Osteoblast (primary cell): ENCODE measurements around the gene SORCS2. TPM values are rescaled to one million over a fixed set of nuclear protein-coding genes. Genes with fewer than 3 reads are reported as not detected.
A peak's percentile ranks its signal among the peaks of the same experiment; 100 is the strongest.

ENCODE experiments used
- DNase-seq: peaks from one replicate; pipeline ENCODE4 v3.0.0; 2011; ENCODE audit warnings: low spot score, mixed read lengths; ENCODE audit not compliant: insufficient read length; ENCODE audit errors: missing footprints
- H2AFZ ChIP-seq: 2 replicates; pipeline ENCODE4 v1.6.0; 2011; ENCODE audit warnings: mild to moderate bottlenecking, low read length
- H3K27ac ChIP-seq: 2 replicates; pipeline ENCODE4 v1.5.1; 2011; ENCODE audit warnings: mild to moderate bottlenecking, low read depth, low read length, moderate library complexity
- H3K27me3 ChIP-seq: 2 replicates; pipeline ENCODE4 v1.6.0; 2012; ENCODE audit warnings: mild to moderate bottlenecking, control low read depth, inconsistent platforms, low read length, moderate library complexity; ENCODE audit not compliant: insufficient read depth
- H3K36me3 ChIP-seq: 2 replicates; pipeline ENCODE4 v1.5.1; 2011; ENCODE audit warnings: mild to moderate bottlenecking, low read length, control low read depth, moderate library complexity; ENCODE audit not compliant: insufficient read depth
- H3K4me1 ChIP-seq: 2 replicates; pipeline ENCODE4 v1.5.1; 2011; ENCODE audit warnings: mild to moderate bottlenecking, low read length, control low read depth, moderate library complexity; ENCODE audit not compliant: insufficient read depth
- H3K4me2 ChIP-seq: 2 replicates; pipeline ENCODE4 v1.6.0; 2011; ENCODE audit warnings: mild to moderate bottlenecking, low read length; ENCODE audit not compliant: insufficient read depth
- H3K4me3 ChIP-seq: fragments of 200-600 bp; sonication (generic); 3 replicates; pipeline ENCODE4 v1.5.1; 2012; ENCODE audit warnings: mild to moderate bottlenecking, low read length, inconsistent platforms; ENCODE audit not compliant: insufficient read depth
- H3K79me2 ChIP-seq: 2 replicates; pipeline ENCODE4 v1.6.0; 2012; ENCODE audit warnings: mild to moderate bottlenecking, low read length, control low read depth, inconsistent platforms; ENCODE audit not compliant: insufficient read depth
- H3K9me3 ChIP-seq: 2 replicates; pipeline ENCODE4 v1.5.1; 2011; ENCODE audit warnings: low read depth, low read length, control low read depth
- H4K20me1 ChIP-seq: 2 replicates; pipeline ENCODE4 v1.6.0; 2012; ENCODE audit warnings: mild to moderate bottlenecking, low read length, control low read depth; ENCODE audit not compliant: insufficient read depth
- CTCF ChIP-seq: IDR thresholded peaks from 2 replicates; pipeline ENCODE4 v1.5.1; 2011; ENCODE audit warnings: mild to moderate bottlenecking, low read depth, low read length, moderate library complexity; ENCODE audit errors: extremely low read depth
- total RNA-seq: library from RNA; depleted of rRNA; stranded (reverse); fragments of >200 nt; gene quantifications from 2 replicates; pipeline ENCODE4 v1.2.3, GENCODE V29; 2012

Gene SORCS2
- total RNA-seq, 1 donor, result 9.0 TPM

DNA sequence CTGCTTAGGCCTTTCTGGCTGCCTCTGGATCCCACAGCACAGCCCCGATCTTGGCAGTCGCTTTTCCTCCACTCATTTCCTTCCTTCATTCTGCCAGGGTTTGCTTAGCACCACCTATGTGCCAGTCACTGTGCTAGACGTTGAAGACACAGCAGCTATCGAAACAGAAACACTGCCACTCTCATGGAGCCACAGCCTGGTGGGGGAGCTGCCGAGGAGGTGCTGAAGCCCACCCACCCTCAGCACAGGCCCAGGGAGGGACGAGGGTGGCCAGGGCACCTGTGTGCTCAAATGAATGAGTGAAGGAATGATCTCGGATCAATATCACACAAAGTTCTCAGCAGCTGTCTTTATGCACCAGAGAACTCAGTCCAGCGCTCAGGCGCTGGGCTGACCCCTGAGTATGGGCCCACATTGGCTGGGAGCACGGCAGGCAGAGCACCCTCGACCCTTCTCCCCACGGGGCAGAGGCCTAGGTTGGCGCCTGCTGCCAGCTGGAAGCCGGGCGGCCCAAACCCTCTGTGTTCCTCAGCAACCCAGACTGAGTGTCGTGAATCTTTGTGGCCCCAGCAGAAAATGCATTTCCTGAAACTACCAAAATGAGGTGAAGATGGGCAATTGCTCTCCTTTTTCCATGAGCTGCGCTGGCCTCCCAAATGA, 108.9 kb downstream of the SORCS2 start:
- Histone ChIP-seq H2AFZ (no peak overlapping the region), H3K9me3 (no peaks in the 10 kb centered on the region)
- TF ChIP-seq CTCF, result no peak

DNA sequence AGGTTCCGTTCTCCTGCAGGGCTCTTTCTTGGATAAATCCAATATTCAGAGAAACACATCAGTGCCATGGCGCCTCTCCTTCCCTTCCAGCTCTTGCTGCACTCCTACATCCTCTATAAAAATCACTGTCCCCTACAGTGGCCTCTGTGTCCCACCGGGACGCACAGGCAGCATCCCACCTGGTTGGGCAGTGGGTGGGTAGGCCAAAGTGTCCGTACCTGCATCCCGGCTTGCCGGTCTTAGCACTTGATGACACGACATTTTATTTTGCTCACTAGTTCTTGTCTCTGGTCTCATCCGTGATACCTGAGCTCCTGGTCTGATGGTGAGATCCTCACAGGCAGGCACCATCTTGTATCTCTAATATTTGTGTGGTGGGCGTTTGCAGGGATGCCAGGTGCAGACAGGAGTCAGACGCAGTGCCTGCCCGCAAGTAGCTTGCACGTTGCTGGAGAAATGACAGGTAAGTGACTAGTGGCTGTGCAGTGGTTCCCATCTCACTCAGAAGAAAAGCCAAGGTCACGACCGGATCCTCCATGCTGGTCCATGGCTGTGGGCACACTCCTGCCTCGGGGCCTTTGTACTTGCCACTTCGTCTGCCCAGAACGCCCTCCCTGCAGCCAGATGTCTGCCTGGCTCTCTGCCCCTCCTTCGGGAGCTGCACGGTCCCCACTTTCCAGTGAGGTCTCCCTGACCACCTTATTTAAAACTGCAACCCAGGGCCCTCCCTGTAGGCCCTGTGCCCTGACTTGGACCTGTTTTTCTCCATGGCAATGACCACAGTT, 109.7 kb downstream of the SORCS2 start:
- peak; percentile 58 for DNase-seq
- peaks cover 29% of the 10 kb centered on the region for H3K27me3 ChIP-seq
- H3K27ac ChIP-seq, result no peak overlapping the region
- no peaks in the 10 kb centered on the region for H3K79me2 ChIP-seq
- H3K4me3 ChIP-seq, result no peak overlapping the region
- no peaks in the 10 kb centered on the region for H3K4me1 ChIP-seq
- H2AFZ ChIP-seq, result no peak overlapping the region
- no peak for TF ChIP-seq CTCF
- H3K9me3 ChIP-seq, result no peaks in the 10 kb centered on the region
- no peaks in the 10 kb centered on the region for H3K36me3 ChIP-seq
- H4K20me1 ChIP-seq, result no peaks in the 10 kb centered on the region
- H3K4me2 ChIP-seq, result no peak overlapping the region

More for the DNA sequence above, 108.9 kb downstream of the SORCS2 start:
- no peaks in the 10 kb centered on the region for H3K36me3 ChIP-seq
- peak; percentile 62 for DNase-seq
- no peaks in the 10 kb centered on the region for H4K20me1 ChIP-seq
- H3K4me2 ChIP-seq, result no peak overlapping the region
- H3K79me2 ChIP-seq, result no peaks in the 10 kb centered on the region
- H3K27ac ChIP-seq, result no peak overlapping the region
- H3K27me3 ChIP-seq, result peaks cover 24% of the 10 kb centered on the region
- H3K4me3 ChIP-seq, result no peak overlapping the region
- no peaks in the 10 kb centered on the region for H3K4me1 ChIP-seq

- Histone ChIP-seq H3K4me3 (no peak overlapping the region), H3K9me3 (no peaks in the 10 kb centered on the region), H3K4me1 (no peaks in the 10 kb centered on the region), H3K79me2 (no peaks in the 10 kb centered on the region), H3K27ac (no peak overlapping the region), H3K36me3 (no peaks in the 10 kb centered on the region), H3K4me2 (no peak overlapping the region), H3K27me3 (peaks cover 29% of the 10 kb centered on the region), H4K20me1 (no peaks in the 10 kb centered on the region), H2AFZ (no peak overlapping the region)
- TF ChIP-seq CTCF, result no peak
- peak; percentile 41 for DNase-seq
Observed at GRCh38 chr4:7302781-7303404, 110.6 kb downstream of the SORCS2 start.

DNA sequence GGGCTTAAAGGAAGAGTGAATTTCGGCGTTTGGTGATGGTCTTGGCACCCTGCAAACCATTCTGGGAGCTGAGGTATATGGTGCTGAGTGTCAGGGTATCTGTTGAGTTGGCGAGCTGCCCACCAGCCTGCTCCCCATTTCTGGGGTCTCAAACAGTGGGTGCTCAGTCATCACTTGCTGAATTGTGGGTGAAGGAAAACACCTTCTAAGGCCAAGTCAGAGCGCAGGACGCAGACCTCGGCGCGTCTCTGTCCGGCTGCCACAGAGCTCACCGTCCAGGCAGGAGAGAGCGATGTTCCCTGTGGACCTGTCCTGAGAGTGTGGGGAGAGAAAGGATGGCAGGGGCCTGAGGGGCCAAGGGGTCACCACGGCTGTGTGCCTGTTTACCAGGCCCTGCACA, 111.2 kb downstream of the SORCS2 start:
- DNase-seq, result no peak
- TF ChIP-seq CTCF, result no peak
- no peak overlapping the region for H3K27ac ChIP-seq
- H3K27me3 ChIP-seq, result peaks cover 33% of the 10 kb centered on the region
- H3K4me3 ChIP-seq, result no peak overlapping the region
- H3K9me3 ChIP-seq, result no peaks in the 10 kb centered on the region
- H2AFZ ChIP-seq, result no peak overlapping the region
- H3K4me2 ChIP-seq, result no peak overlapping the region
- no peaks in the 10 kb centered on the region for H3K4me1 ChIP-seq
- H4K20me1 ChIP-seq, result no peaks in the 10 kb centered on the region
- H3K79me2 ChIP-seq, result no peaks in the 10 kb centered on the region
- no peaks in the 10 kb centered on the region for H3K36me3 ChIP-seq
